SU-DHL-6 (cell line): ENCODE data around the gene KCNQ1OT1.

Experiments
- H2AFZ ChIP-seq: fragments of 200-600 bp; sonication (generic); 2 replicates; pipeline ENCODE4 v1.6.1; 2014; ENCODE audit warnings: low read depth, mild to moderate bottlenecking, moderate library complexity, mixed read lengths, antibody characterized with exemption, low read length; ENCODE audit not compliant: severe bottlenecking
- H3F3A ChIP-seq: fragments of 200-600 bp; shearing (Covaris generic); 2 replicates; pipeline ENCODE4 v1.6.0; 2016; ENCODE audit warnings: antibody characterized with exemption, mild to moderate bottlenecking; ENCODE audit not compliant: insufficient read depth
- H3K27ac ChIP-seq: fragments of 200-600 bp; sonication (generic); 2 replicates; pipeline ENCODE4 v1.5.1; 2016; ENCODE audit warnings: low read depth, mild to moderate bottlenecking, low read length, moderate library complexity, mixed read lengths
- H3K27me3 ChIP-seq: fragments of 200-600 bp; sonication (generic), shearing (Covaris generic); 2 replicates; pipeline ENCODE4 v1.6.0; 2014; ENCODE audit warnings: mild to moderate bottlenecking, low read length
- H3K36me3 ChIP-seq: fragments of 200-600 bp; sonication (generic); 2 replicates; pipeline ENCODE4 v1.6.1; 2014; ENCODE audit warnings: mild to moderate bottlenecking, low read length, mixed read lengths
- H3K4me2 ChIP-seq: fragments of 300-600, 200-600 bp; shearing (Covaris generic), sonication (generic); 2 replicates; pipeline ENCODE4 v1.6.0; 2014; ENCODE audit warnings: low read length, low read depth, mild to moderate bottlenecking; ENCODE audit not compliant: poor library complexity, severe bottlenecking
- H3K4me3 ChIP-seq: fragments of 200-600 bp; sonication (generic); 2 replicates; pipeline ENCODE4 v1.5.1; 2014; ENCODE audit warnings: antibody characterized with exemption, low read length, mild to moderate bottlenecking, mixed read lengths; ENCODE audit not compliant: insufficient read depth, poor library complexity, severe bottlenecking
- H3K79me2 ChIP-seq: fragments of 200-600 bp; sonication (generic); 2 replicates; pipeline ENCODE4 v1.6.1; 2014; ENCODE audit warnings: mild to moderate bottlenecking, low read length, moderate library complexity; ENCODE audit not compliant: insufficient read depth
- H3K9ac ChIP-seq: fragments of 200-600 bp; sonication (generic); 2 replicates; pipeline ENCODE4 v1.7.0; 2014; ENCODE audit warnings: mild to moderate bottlenecking, low read length
- H3K9me2 ChIP-seq: fragments of 200-600 bp; sonication (generic); replicated peaks from 2 replicates; pipeline ENCODE4 v1.6.1; 2014; ENCODE audit warnings: low read length; ENCODE audit not compliant: insufficient read depth
- H3K9me3 ChIP-seq: fragments of 200-600 bp; sonication (generic); 2 replicates; pipeline ENCODE4 v1.6.1; 2014; ENCODE audit warnings: low read length, mixed read lengths; ENCODE audit not compliant: insufficient read depth
- H4K20me1 ChIP-seq: fragments of 200-600 bp; sonication (generic); 2 replicates; pipeline ENCODE4 v1.6.1; 2014; ENCODE audit warnings: low read depth, mild to moderate bottlenecking, antibody characterized with exemption, low read length, moderate library complexity, mixed read lengths
- EZH2phosphoT487 ChIP-seq: fragments of 200-600 bp; sonication (generic), shearing (Covaris generic); conservative IDR thresholded peaks from 2 replicates; pipeline ENCODE4 v1.6.1; 2018; ENCODE audit warnings: mild to moderate bottlenecking, antibody characterized with exemption, low read length, moderate library complexity, mixed read lengths
- TF ChIP-seq, protein P1 (sequence below): fragments of 200-600 bp; sonication (generic); IDR thresholded peaks from one replicate; pipeline ENCODE4 v1.5.1; 2017; ENCODE audit warnings: antibody characterized with exemption, mild to moderate bottlenecking, low read length, moderate library complexity; ENCODE audit not compliant: insufficient read depth, poor library complexity, severe bottlenecking

The KCNQ1OT1 gene

DNA sequence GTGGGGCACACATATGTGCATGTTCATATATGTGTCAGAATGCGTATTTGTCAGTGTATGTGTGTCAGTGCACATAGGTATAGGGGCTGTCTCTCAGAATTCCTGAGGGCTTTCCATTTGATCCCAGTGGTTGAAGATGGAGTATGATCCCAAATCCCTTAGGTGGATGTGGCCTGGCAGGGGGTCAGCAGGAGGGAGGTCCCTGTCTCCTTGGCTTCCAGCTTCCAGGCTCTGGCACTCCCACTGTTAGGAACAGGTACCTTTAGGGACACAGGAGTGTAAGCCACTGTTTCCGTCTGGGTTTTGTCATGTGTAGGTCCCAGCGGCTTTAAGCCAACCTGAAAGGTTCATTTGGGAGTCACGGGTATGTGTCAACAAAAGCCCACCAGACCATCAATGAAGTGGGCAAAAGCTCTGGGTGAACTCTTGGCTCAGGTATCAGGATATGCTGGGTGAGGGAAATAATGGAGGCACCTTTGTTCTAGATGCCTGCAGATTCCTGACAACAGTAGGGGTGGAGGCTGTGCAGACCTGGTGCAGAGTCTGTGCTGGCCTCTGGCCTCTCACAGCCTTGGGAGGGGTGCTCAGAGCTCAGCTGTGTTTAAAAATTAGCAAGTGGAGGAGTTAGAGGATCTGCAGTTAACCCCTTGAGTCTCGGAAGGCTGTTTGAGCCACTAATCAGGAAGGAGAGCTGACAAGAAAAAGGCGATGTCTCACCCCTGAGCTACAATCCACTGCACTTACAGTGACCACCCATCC, 9.0 kb downstream of the KCNQ1OT1 start:
- no peak for TF ChIP-seq EZH2phosphoT487
- TF ChIP-seq, protein P1, sequence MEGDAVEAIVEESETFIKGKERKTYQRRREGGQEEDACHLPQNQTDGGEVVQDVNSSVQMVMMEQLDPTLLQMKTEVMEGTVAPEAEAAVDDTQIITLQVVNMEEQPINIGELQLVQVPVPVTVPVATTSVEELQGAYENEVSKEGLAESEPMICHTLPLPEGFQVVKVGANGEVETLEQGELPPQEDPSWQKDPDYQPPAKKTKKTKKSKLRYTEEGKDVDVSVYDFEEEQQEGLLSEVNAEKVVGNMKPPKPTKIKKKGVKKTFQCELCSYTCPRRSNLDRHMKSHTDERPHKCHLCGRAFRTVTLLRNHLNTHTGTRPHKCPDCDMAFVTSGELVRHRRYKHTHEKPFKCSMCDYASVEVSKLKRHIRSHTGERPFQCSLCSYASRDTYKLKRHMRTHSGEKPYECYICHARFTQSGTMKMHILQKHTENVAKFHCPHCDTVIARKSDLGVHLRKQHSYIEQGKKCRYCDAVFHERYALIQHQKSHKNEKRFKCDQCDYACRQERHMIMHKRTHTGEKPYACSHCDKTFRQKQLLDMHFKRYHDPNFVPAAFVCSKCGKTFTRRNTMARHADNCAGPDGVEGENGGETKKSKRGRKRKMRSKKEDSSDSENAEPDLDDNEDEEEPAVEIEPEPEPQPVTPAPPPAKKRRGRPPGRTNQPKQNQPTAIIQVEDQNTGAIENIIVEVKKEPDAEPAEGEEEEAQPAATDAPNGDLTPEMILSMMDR = no peak
- no peaks in the 10 kb centered on the region for H3F3A ChIP-seq
- H3K27me3 ChIP-seq = no peaks in the 10 kb centered on the region
- no peaks in the 10 kb centered on the region for H3K36me3 ChIP-seq
- H3K27ac ChIP-seq = no peak overlapping the region
- no peak overlapping the region for H3K9ac ChIP-seq
- H3K9me2 ChIP-seq = no peaks in the 10 kb centered on the region
- H3K79me2 ChIP-seq = no peaks in the 10 kb centered on the region
- no peaks in the 10 kb centered on the region for H3K9me3 ChIP-seq
- H3K4me3 ChIP-seq = no peak overlapping the region
- no peak overlapping the region for H2AFZ ChIP-seq
- no peak overlapping the region for H3K4me2 ChIP-seq
- no peaks in the 10 kb centered on the region for H4K20me1 ChIP-seq

DNA sequence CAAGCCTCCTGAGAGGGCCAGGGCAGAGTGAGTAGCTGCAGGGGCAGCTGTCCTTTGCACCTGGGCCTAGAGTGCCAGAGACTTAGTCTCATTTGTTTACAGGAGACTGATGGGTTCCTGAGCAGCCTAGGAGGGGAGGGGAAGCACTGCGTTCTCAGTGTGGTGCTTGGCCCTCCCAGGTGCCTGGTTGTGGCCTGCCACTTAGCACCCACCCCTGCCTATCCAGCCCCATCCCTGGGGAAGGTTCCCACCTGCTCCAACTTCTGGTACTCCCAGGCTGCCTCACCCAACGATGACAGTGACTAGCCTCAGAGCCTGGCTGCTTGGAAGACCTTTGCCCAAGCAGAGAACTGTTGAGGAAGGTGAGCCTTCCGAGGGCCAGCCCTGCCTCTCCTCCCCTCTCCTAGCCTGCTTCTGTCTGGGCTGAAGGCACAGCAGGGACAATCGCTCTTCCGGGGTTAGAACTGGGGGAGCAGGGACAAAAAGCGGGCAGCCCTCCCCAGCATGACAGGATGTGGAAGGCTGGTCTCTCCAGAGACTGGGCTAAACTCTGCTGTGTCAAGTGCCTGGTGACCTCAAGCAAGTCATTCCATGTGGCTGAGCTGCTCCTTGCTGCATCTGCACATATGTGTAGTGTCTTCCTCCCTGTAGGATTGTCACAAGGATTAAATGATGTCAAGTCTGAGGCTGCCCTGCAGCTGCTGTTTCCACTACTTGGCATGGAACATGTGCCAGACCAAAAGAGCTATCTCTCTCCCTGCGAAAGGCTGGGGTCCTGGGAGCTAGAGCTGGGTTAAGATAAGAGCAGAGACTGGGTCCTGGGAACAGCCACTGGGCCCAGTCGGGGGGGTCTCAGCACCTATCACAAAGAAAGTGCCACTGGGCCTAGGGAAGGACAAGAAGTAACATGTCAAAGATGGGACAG, 9.9 kb downstream of the KCNQ1OT1 start:
- H3K9ac ChIP-seq = no peak overlapping the region

DNA sequence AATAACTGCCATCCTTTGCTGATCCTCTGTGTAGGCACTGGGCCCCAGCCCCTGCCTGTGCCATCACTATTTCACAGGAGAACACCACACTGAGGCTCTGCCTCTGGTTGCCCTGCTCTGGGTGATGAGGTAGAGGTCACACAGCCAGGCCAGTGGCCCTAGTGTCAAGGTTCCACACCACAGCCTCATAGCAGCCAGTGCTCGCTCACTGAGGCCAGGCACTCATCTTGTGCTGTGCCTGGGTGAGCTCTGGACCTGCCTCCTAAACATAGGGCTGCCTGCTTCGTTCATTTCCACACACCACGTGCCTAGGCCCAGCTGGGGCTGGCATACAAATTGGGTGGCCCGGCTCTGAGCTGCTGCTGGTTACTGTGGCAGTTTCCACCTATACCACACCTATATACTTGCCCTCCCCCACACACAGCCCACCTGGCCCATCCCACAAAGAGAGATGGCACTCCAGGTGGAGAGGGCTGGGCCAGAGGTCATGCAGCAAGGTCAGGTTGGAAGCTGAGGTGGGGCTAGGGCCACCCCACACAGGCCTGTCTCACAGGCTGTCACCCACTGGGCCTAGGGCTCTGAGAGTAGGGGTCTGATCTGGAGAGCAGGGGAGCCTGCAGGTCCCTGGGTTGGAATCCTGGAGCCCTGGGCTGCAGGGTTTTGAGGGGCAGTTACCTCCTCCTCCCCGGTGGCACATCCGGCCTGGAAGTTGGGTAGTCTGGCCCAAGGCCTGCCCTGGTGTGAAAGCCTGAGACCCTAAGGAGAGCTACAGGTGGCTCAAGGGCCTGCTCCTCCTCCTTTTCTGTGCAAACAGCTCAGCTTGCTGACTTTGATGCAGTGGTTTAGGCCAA, 11.2 kb downstream of the KCNQ1OT1 start:
- TF ChIP-seq EZH2phosphoT487 = no peak
- TF ChIP-seq, protein P1 = no peak
- Histone ChIP-seq H3K4me2 (no peak overlapping the region), H3K4me3 (no peak overlapping the region), H3K9me2 (no peaks in the 10 kb centered on the region), H3K36me3 (no peaks in the 10 kb centered on the region), H3K9me3 (no peaks in the 10 kb centered on the region), H4K20me1 (no peaks in the 10 kb centered on the region), H3K79me2 (no peaks in the 10 kb centered on the region), H3K9ac (no peak overlapping the region), H3F3A (no peaks in the 10 kb centered on the region), H3K27ac (no peak overlapping the region), H2AFZ (no peak overlapping the region), H3K27me3 (no peaks in the 10 kb centered on the region)

More for the DNA sequence above, 9.9 kb downstream of the KCNQ1OT1 start:
- H3K36me3 ChIP-seq = no peaks in the 10 kb centered on the region
- no peak overlapping the region for H2AFZ ChIP-seq
- H3F3A ChIP-seq = no peaks in the 10 kb centered on the region
- H3K4me2 ChIP-seq = no peak overlapping the region
- no peaks in the 10 kb centered on the region for H3K27me3 ChIP-seq
- no peaks in the 10 kb centered on the region for H4K20me1 ChIP-seq
- H3K9me2 ChIP-seq = no peaks in the 10 kb centered on the region
- no peak overlapping the region for H3K4me3 ChIP-seq
- no peak overlapping the region for H3K27ac ChIP-seq
- H3K9me3 ChIP-seq = no peaks in the 10 kb centered on the region
- no peak for TF ChIP-seq EZH2phosphoT487
- TF ChIP-seq, protein P1 = no peak
- no peaks in the 10 kb centered on the region for H3K79me2 ChIP-seq
